Activated CD4-positive, alpha-beta T cell treated with anti-CD3 and anti-CD28 coated beads for 1 hour (primary cell): ENCODE measurements around the gene CHCHD6.

ENCODE experiments used
- DNase-seq: peaks from one replicate; pipeline ENCODE4 v3.0.0-alpha.2; 2020

CHCHD6 gene

GRCh38 chr3:126867190-126867862 is 163.3 kb downstream of the CHCHD6 start:
- no peak for DNase-seq

GRCh38 chr3:126867863-126868200 is 163.8 kb downstream of the CHCHD6 start:
- no peak for DNase-seq

GRCh38 chr3:126870608-126871210 is 166.7 kb downstream of the CHCHD6 start:
- no peak for DNase-seq

- DNase-seq, result no peak
Measured at GRCh38 chr3:126872701-126873342, 168.8 kb downstream of the CHCHD6 start.

- no peak for DNase-seq
Measured at GRCh38 chr3:126873416-126873815, 169.4 kb downstream of the CHCHD6 start.

- DNase-seq, result no peak
Measured at GRCh38 chr3:126878664-126879063, 174.6 kb downstream of the CHCHD6 start.

GRCh38 chr3:126880901-126881300 is 176.9 kb downstream of the CHCHD6 start:
- DNase-seq, result no peak

- no peak for DNase-seq
Measured at GRCh38 chr3:126881861-126882260, 177.8 kb downstream of the CHCHD6 start.

- DNase-seq, result no peak
Measured at GRCh38 chr3:126883241-126883640, 179.2 kb downstream of the CHCHD6 start.

GRCh38 chr3:126885425-126885824 is 181.4 kb downstream of the CHCHD6 start:
- DNase-seq, result no peak

- DNase-seq, result no peak
Measured at GRCh38 chr3:126886217-126886616, 182.2 kb downstream of the CHCHD6 start.

GRCh38 chr3:126887686-126888085 is 183.6 kb downstream of the CHCHD6 start:
- no peak for DNase-seq

GRCh38 chr3:126888186-126888760 is 184.2 kb downstream of the CHCHD6 start:
- no peak for DNase-seq

- DNase-seq, result no peak
Measured at GRCh38 chr3:126889276-126890201, 185.5 kb downstream of the CHCHD6 start.

- no peak for DNase-seq
Measured at GRCh38 chr3:126891141-126891540, 187.1 kb downstream of the CHCHD6 start.

GRCh38 chr3:126891791-126892190 is 187.8 kb downstream of the CHCHD6 start:
- no peak for DNase-seq

- DNase-seq, result no peak
Measured at GRCh38 chr3:126893651-126894050, 189.6 kb downstream of the CHCHD6 start.

- DNase-seq, result no peak
Measured at GRCh38 chr3:126894475-126894874, 190.4 kb downstream of the CHCHD6 start.

- DNase-seq, result no peak
Measured at GRCh38 chr3:126895178-126896066, 191.4 kb downstream of the CHCHD6 start.

- DNase-seq, result no peak
Measured at GRCh38 chr3:126896067-126896441, 192.0 kb downstream of the CHCHD6 start.

GRCh38 chr3:126896968-126897367 is 192.9 kb downstream of the CHCHD6 start:
- DNase-seq, result no peak

- DNase-seq, result no peak
Measured at GRCh38 chr3:126897943-126898342, 193.9 kb downstream of the CHCHD6 start.
